Measurements from ENCODE around the gene F13B. TPM values are rescaled to one million over a fixed set of nuclear protein-coding genes. Genes with fewer than 3 reads are reported as not detected.

F13B gene
- not detected for polyA plus RNA-seq (2013, experiment 1 of 2)
- not detected for polyA plus RNA-seq (2013, experiment 2 of 2)

GRCh38 chr1:197066719-197067456 lies at the start of gene F13B:
Gene F13B (minus strand): TSS chr1:197067260. CDS start chr1:197067223, 37 bp downstream.
- Histone ChIP-seq H3K79me2 (ENCODE audit: control insufficient read depth, insufficient read depth, low read length) (no peaks in the 10 kb centered on the region), H3K56ac (ENCODE audit: low read length) (no peak within 1 kb of the TSS), H3K9ac (ENCODE audit: low read length) (no peak within 1 kb of the TSS), H2AK5ac (ENCODE audit: low read length) (no peak within 1 kb of the TSS), H3K4me1 (ENCODE audit: control insufficient read depth, low read depth, low read length) (no peaks in the 10 kb centered on the region), H2BK120ac (ENCODE audit: low read depth, low read length) (no peak within 1 kb of the TSS), H3K27me3 (ENCODE audit: insufficient read depth, low read length, poor library complexity) (no peaks in the 10 kb centered on the region), H3K27ac (ENCODE audit: low read depth, low read length) (no peak within 1 kb of the TSS), H3K23ac (ENCODE audit: low read length) (no peak within 1 kb of the TSS), H3K36me3 (ENCODE audit: control insufficient read depth, insufficient read depth, low read length) (no peaks in the 10 kb centered on the region), H2BK5ac (ENCODE audit: low read length) (no peak within 1 kb of the TSS), H4K5ac (ENCODE audit: low read length) (no peak within 1 kb of the TSS), H3K79me1 (ENCODE audit: low read length) (no peaks in the 10 kb centered on the region), H4K8ac (ENCODE audit: low read depth, low read length) (no peak within 1 kb of the TSS), H3K4me2 (ENCODE audit: low read length) (no peak within 1 kb of the TSS), H3K4me3 (ENCODE audit: low read length) (no peak within 1 kb of the TSS), H2BK15ac (replicated peaks; ENCODE audit: low read depth) (no peak within 1 kb of the TSS), H3K18ac (ENCODE audit: low read length) (no peak within 1 kb of the TSS), H3K4ac (ENCODE audit: low read depth, low read length) (no peak within 1 kb of the TSS)
- WGBS (ENCODE audit: extremely low coverage, insufficient coverage, low lambda C conversion rate): no CpG with 5 or more reads among the region's 3 CpGs
- DNase-seq: no peak

- H3K23ac ChIP-seq (ENCODE audit: low read length): no peak overlapping the region
- peaks cover 2% of the 10 kb centered on the region for H3K36me3 ChIP-seq (ENCODE audit: control insufficient read depth, insufficient read depth, low read length)
- DNase-seq: no peak
- H3K4me2 ChIP-seq (ENCODE audit: low read length): no peak overlapping the region
- H3K4me1 ChIP-seq (ENCODE audit: control insufficient read depth, low read depth, low read length): no peaks in the 10 kb centered on the region
- H3K9ac ChIP-seq (ENCODE audit: low read length): no peak overlapping the region
- no peak overlapping the region for H3K27ac ChIP-seq (ENCODE audit: low read depth, low read length)
- no peak overlapping the region for H3K56ac ChIP-seq (ENCODE audit: low read length)
- no peak overlapping the region for H4K8ac ChIP-seq (ENCODE audit: low read depth, low read length)
- H2AK5ac ChIP-seq (ENCODE audit: low read length): no peak overlapping the region
- H2BK15ac ChIP-seq (replicated peaks; ENCODE audit: low read depth): no peak overlapping the region
- no peak overlapping the region for H3K18ac ChIP-seq (ENCODE audit: low read length)
- H4K5ac ChIP-seq (ENCODE audit: low read length): no peak overlapping the region
- H2BK120ac ChIP-seq (ENCODE audit: low read depth, low read length): no peak overlapping the region
- no peaks in the 10 kb centered on the region for H3K79me2 ChIP-seq (ENCODE audit: control insufficient read depth, insufficient read depth, low read length)
- no peaks in the 10 kb centered on the region for H3K27me3 ChIP-seq (ENCODE audit: insufficient read depth, low read length, poor library complexity)
- no peak overlapping the region for H3K4ac ChIP-seq (ENCODE audit: low read depth, low read length)
- no peak overlapping the region for H3K4me3 ChIP-seq (ENCODE audit: low read length)
- no peak overlapping the region for H2BK5ac ChIP-seq (ENCODE audit: low read length)
- no peaks in the 10 kb centered on the region for H3K79me1 ChIP-seq (ENCODE audit: low read length)
- WGBS (ENCODE audit: extremely low coverage, insufficient coverage, low lambda C conversion rate): no CpG with 5 or more reads among the region's 2 CpGs
These were observed 49.1 kb upstream of the F13B start for GRCh38 chr1:197116156-197116555.

GRCh38 chr1:197106869-197107268 lies 39.8 kb upstream of the F13B start:
- Histone ChIP-seq H2AK5ac (ENCODE audit: low read length) (no peak overlapping the region), H4K8ac (ENCODE audit: low read depth, low read length) (no peak overlapping the region), H3K79me2 (ENCODE audit: control insufficient read depth, insufficient read depth, low read length) (no peaks in the 10 kb centered on the region), H3K18ac (ENCODE audit: low read length) (no peak overlapping the region), H3K56ac (ENCODE audit: low read length) (no peak overlapping the region), H3K23ac (ENCODE audit: low read length) (no peak overlapping the region), H3K4ac (ENCODE audit: low read depth, low read length) (no peak overlapping the region), H4K5ac (ENCODE audit: low read length) (no peak overlapping the region), H2BK15ac (replicated peaks; ENCODE audit: low read depth) (no peak overlapping the region), H3K27ac (ENCODE audit: low read depth, low read length) (no peak overlapping the region), H3K36me3 (ENCODE audit: control insufficient read depth, insufficient read depth, low read length) (peaks cover 1% of the 10 kb centered on the region), H2BK5ac (ENCODE audit: low read length) (no peak overlapping the region), H3K4me1 (ENCODE audit: control insufficient read depth, low read depth, low read length) (no peaks in the 10 kb centered on the region), H2BK120ac (ENCODE audit: low read depth, low read length) (no peak overlapping the region), H3K27me3 (ENCODE audit: insufficient read depth, low read length, poor library complexity) (no peaks in the 10 kb centered on the region), H3K4me3 (ENCODE audit: low read length) (no peak overlapping the region), H3K4me2 (ENCODE audit: low read length) (no peak overlapping the region), H3K79me1 (ENCODE audit: low read length) (no peaks in the 10 kb centered on the region), H3K9ac (ENCODE audit: low read length) (no peak overlapping the region)
- no CpG with 5 or more reads among the region's 1 CpG for WGBS (ENCODE audit: extremely low coverage, insufficient coverage, low lambda C conversion rate)
- no peak for DNase-seq

GRCh38 chr1:197103300-197103699 lies 36.2 kb upstream of the F13B start:
- H3K27me3 ChIP-seq (ENCODE audit: insufficient read depth, low read length, poor library complexity): no peaks in the 10 kb centered on the region
- no peaks in the 10 kb centered on the region for H3K79me1 ChIP-seq (ENCODE audit: low read length)
- WGBS (ENCODE audit: extremely low coverage, insufficient coverage, low lambda C conversion rate): no CpG with 5 or more reads among the region's 5 CpGs
- no peak overlapping the region for H3K4ac ChIP-seq (ENCODE audit: low read depth, low read length)
- no peak for DNase-seq
- no peak overlapping the region for H2BK120ac ChIP-seq (ENCODE audit: low read depth, low read length)
- no peak overlapping the region for H4K8ac ChIP-seq (ENCODE audit: low read depth, low read length)
- no peaks in the 10 kb centered on the region for H3K4me1 ChIP-seq (ENCODE audit: control insufficient read depth, low read depth, low read length)
- no peak overlapping the region for H3K23ac ChIP-seq (ENCODE audit: low read length)
- no peak overlapping the region for H3K18ac ChIP-seq (ENCODE audit: low read length)
- no peaks in the 10 kb centered on the region for H3K79me2 ChIP-seq (ENCODE audit: control insufficient read depth, insufficient read depth, low read length)
- H2BK15ac ChIP-seq (replicated peaks; ENCODE audit: low read depth): no peak overlapping the region
- no peak overlapping the region for H3K9ac ChIP-seq (ENCODE audit: low read length)
- no peak overlapping the region for H2BK5ac ChIP-seq (ENCODE audit: low read length)
- no peak overlapping the region for H2AK5ac ChIP-seq (ENCODE audit: low read length)
- H3K36me3 ChIP-seq (ENCODE audit: control insufficient read depth, insufficient read depth, low read length): peaks cover 1% of the 10 kb centered on the region
- H3K56ac ChIP-seq (ENCODE audit: low read length): no peak overlapping the region
- H4K5ac ChIP-seq (ENCODE audit: low read length): no peak overlapping the region
- no peak overlapping the region for H3K4me2 ChIP-seq (ENCODE audit: low read length)
- H3K27ac ChIP-seq (ENCODE audit: low read depth, low read length): no peak overlapping the region
- H3K4me3 ChIP-seq (ENCODE audit: low read length): no peak overlapping the region

- WGBS (ENCODE audit: extremely low coverage, insufficient coverage, low lambda C conversion rate): no CpG with 5 or more reads among the region's 3 CpGs
These were observed 34.9 kb upstream of the F13B start for GRCh38 chr1:197101978-197102377.

GRCh38 chr1:197100677-197101076 lies 33.6 kb upstream of the F13B start:
- H3K27ac ChIP-seq (ENCODE audit: low read depth, low read length): no peak overlapping the region
- no peak overlapping the region for H3K4me2 ChIP-seq (ENCODE audit: low read length)
- no peak overlapping the region for H3K56ac ChIP-seq (ENCODE audit: low read length)
- DNase-seq: no peak
- H3K18ac ChIP-seq (ENCODE audit: low read length): no peak overlapping the region
- no peak overlapping the region for H2BK15ac ChIP-seq (replicated peaks; ENCODE audit: low read depth)
- no peaks in the 10 kb centered on the region for H3K4me1 ChIP-seq (ENCODE audit: control insufficient read depth, low read depth, low read length)
- no peak overlapping the region for H2BK120ac ChIP-seq (ENCODE audit: low read depth, low read length)
- no peaks in the 10 kb centered on the region for H3K79me2 ChIP-seq (ENCODE audit: control insufficient read depth, insufficient read depth, low read length)
- whole genome bisulfite sequencing (ENCODE audit: extremely low coverage, insufficient coverage, low lambda C conversion rate): no CpG with 5 or more reads among the region's 3 CpGs
- H4K8ac ChIP-seq (ENCODE audit: low read depth, low read length): no peak overlapping the region
- peaks cover 1% of the 10 kb centered on the region for H3K36me3 ChIP-seq (ENCODE audit: control insufficient read depth, insufficient read depth, low read length)
- no peak overlapping the region for H2BK5ac ChIP-seq (ENCODE audit: low read length)
- no peak overlapping the region for H3K4me3 ChIP-seq (ENCODE audit: low read length)
- H3K79me1 ChIP-seq (ENCODE audit: low read length): no peaks in the 10 kb centered on the region
- H3K23ac ChIP-seq (ENCODE audit: low read length): no peak overlapping the region
- no peak overlapping the region for H3K9ac ChIP-seq (ENCODE audit: low read length)
- no peaks in the 10 kb centered on the region for H3K27me3 ChIP-seq (ENCODE audit: insufficient read depth, low read length, poor library complexity)
- no peak overlapping the region for H2AK5ac ChIP-seq (ENCODE audit: low read length)
- H3K4ac ChIP-seq (ENCODE audit: low read depth, low read length): no peak overlapping the region
- H4K5ac ChIP-seq (ENCODE audit: low read length): no peak overlapping the region

More at GRCh38 chr1:197101978-197102377, 34.9 kb upstream of the F13B start:
- H3K36me3 ChIP-seq (ENCODE audit: control insufficient read depth, insufficient read depth, low read length): peaks cover 1% of the 10 kb centered on the region
- H3K4me2 ChIP-seq (ENCODE audit: low read length): no peak overlapping the region
- H4K8ac ChIP-seq (ENCODE audit: low read depth, low read length): no peak overlapping the region
- H2BK120ac ChIP-seq (ENCODE audit: low read depth, low read length): no peak overlapping the region
- no peak overlapping the region for H3K4ac ChIP-seq (ENCODE audit: low read depth, low read length)
- H3K9ac ChIP-seq (ENCODE audit: low read length): no peak overlapping the region
- H2BK5ac ChIP-seq (ENCODE audit: low read length): no peak overlapping the region
- H3K56ac ChIP-seq (ENCODE audit: low read length): no peak overlapping the region
- no peak overlapping the region for H2AK5ac ChIP-seq (ENCODE audit: low read length)
- no peak overlapping the region for H3K4me3 ChIP-seq (ENCODE audit: low read length)
- DNase-seq: no peak
- H3K27me3 ChIP-seq (ENCODE audit: insufficient read depth, low read length, poor library complexity): no peaks in the 10 kb centered on the region
- no peaks in the 10 kb centered on the region for H3K79me2 ChIP-seq (ENCODE audit: control insufficient read depth, insufficient read depth, low read length)
- no peak overlapping the region for H2BK15ac ChIP-seq (replicated peaks; ENCODE audit: low read depth)
- H4K5ac ChIP-seq (ENCODE audit: low read length): no peak overlapping the region
- H3K18ac ChIP-seq (ENCODE audit: low read length): no peak overlapping the region
- no peaks in the 10 kb centered on the region for H3K4me1 ChIP-seq (ENCODE audit: control insufficient read depth, low read depth, low read length)
- no peaks in the 10 kb centered on the region for H3K79me1 ChIP-seq (ENCODE audit: low read length)
- no peak overlapping the region for H3K27ac ChIP-seq (ENCODE audit: low read depth, low read length)
- H3K23ac ChIP-seq (ENCODE audit: low read length): no peak overlapping the region
